Naive thymus-derived CD4-positive, alpha-beta T cell (primary cell): ENCODE data around the gene MC5R. TPM values are rescaled to one million over a fixed set of nuclear protein-coding genes. Genes with fewer than 3 reads are reported as not detected.

Experiments
- ATAC-seq: fragments of 150-1000 bp; cut with Tn5 transposase; 2 replicates; pipeline ENCODE4 v1.10.0; 2021; ENCODE audit warnings: mild to moderate bottlenecking, moderate library complexity
- CTCF ChIA-PET: fragments of 350-600 bp; sonication (Branson Sonifier 250); formaldehyde crosslinking; loops from one replicate; lab custom pipeline; 2021; ENCODE audit warnings: antibody characterized with exemption; lab: Charles Lee
- POLR2A ChIA-PET: fragments of 350-600 bp; sonication (Branson Sonifier 250); formaldehyde crosslinking; loops from one replicate; lab custom pipeline; 2021; ENCODE audit warnings: antibody characterized with exemption, inconsistent platforms; lab: Charles Lee
- DNase-seq, 9 donors: peaks; one replicate each; pipeline versions ENCODE4 v3.0.0 to v3.0.0-alpha.2; 2020 to 2022; ENCODE audit warnings: mixed read lengths in 1 of 9
- H3K27ac ChIP-seq: one replicate; pipeline ENCODE4 v1.7.0; 2013; ENCODE audit warnings: mild to moderate bottlenecking, low read depth, low read length, moderate library complexity
- H3K27me3 ChIP-seq, 2 donors: one replicate each; pipeline ENCODE4 v1.7.0; 2013; ENCODE audit warnings: low read length in 2 of 2, mild to moderate bottlenecking in 2 of 2, moderate library complexity in 2 of 2; ENCODE audit not compliant: control insufficient read depth in 2 of 2, insufficient read depth in 2 of 2
- H3K36me3 ChIP-seq, 3 experiments: 1 replicate in 2 of 3; 2 replicates in 1 of 3; pipeline ENCODE4 v1.7.0; 2013; ENCODE audit warnings: low read length in 3 of 3, mild to moderate bottlenecking in 3 of 3, moderate library complexity in 1 of 3; ENCODE audit not compliant: insufficient read depth in 3 of 3, control insufficient read depth in 2 of 3
- H3K4me1 ChIP-seq, 2 donors: one replicate each; pipeline ENCODE4 v1.7.0; 2013; ENCODE audit warnings: low read length in 2 of 2, mild to moderate bottlenecking in 2 of 2, moderate library complexity in 1 of 2; ENCODE audit not compliant: control insufficient read depth in 2 of 2, insufficient read depth in 2 of 2
- H3K4me3 ChIP-seq: 2 replicates; pipeline ENCODE4 v1.7.0; 2013; ENCODE audit warnings: mild to moderate bottlenecking, low read length
- H3K9me3 ChIP-seq, 3 experiments: 1 replicate in 2 of 3; 2 replicates in 1 of 3; pipeline ENCODE4 v1.7.0; 2013; ENCODE audit warnings: low read length in 3 of 3; ENCODE audit not compliant: control insufficient read depth in 2 of 3
- H3K27ac Mint-ChIP-seq, 9 donors: one replicate each; pipeline ENCODE4 v1.8.0; 2020 to 2022; ENCODE audit warnings: mixed read lengths in 9 of 9, mild to moderate bottlenecking in 8 of 9, moderate library complexity in 5 of 9, inconsistent platforms in 2 of 9
- H3K27me3 Mint-ChIP-seq, 5 donors: one replicate each; pipeline ENCODE4 v1.8.0; 2021 to 2022; ENCODE audit warnings: mixed read lengths in 5 of 5, mild to moderate bottlenecking in 1 of 5
- H3K36me3 Mint-ChIP-seq, 5 donors: one replicate each; pipeline ENCODE4 v1.8.0; 2020 to 2022; ENCODE audit warnings: mixed read lengths in 5 of 5, mild to moderate bottlenecking in 3 of 5, inconsistent platforms in 1 of 5
- H3K4me1 Mint-ChIP-seq, 7 donors: one replicate each; pipeline ENCODE4 v1.8.0; 2020 to 2022; ENCODE audit warnings: mixed read lengths in 7 of 7, mild to moderate bottlenecking in 3 of 7, inconsistent platforms in 1 of 7
- H3K4me3 Mint-ChIP-seq, 10 donors: one replicate each; pipeline ENCODE4 v1.8.0; 2020 to 2022; ENCODE audit warnings: mild to moderate bottlenecking in 10 of 10, mixed read lengths in 10 of 10, moderate library complexity in 6 of 10, inconsistent platforms in 2 of 10
- H3K9me3 Mint-ChIP-seq, 11 donors: one replicate each; pipeline ENCODE4 v1.8.0; 2020 to 2022; ENCODE audit warnings: mixed read lengths in 11 of 11, mild to moderate bottlenecking in 4 of 11, inconsistent platforms in 1 of 11, moderate library complexity in 1 of 11
- intact Hi-C, 2 donors: fragments of 100-400 bp; cut with micrococcal nuclease; formaldehyde crosslinking; loops; one replicate each; pipeline ENCODE4 v1.15.1; 2023
- polyA plus RNA-seq, 2 donors: library from polyadenylated mRNA; unstranded; fragments of 300-500 nt; fragmentation: Illumina TruSeq; gene quantifications; one replicate each; pipeline ENCODE4 v1.2.3, GENCODE V29; 2021
- total RNA-seq, 6 experiments: library from RNA in 5 of 6; stranded (reverse) in 5 of 6; gene quantifications; 1 replicate in 5 of 6; 2 replicates in 1 of 6; pipeline ENCODE4 v1.2.3 and lab custom pipeline; 2021 to 2026

MC5R gene
- total and polyA plus RNA-seq, 7 experiments from 2014 or later, result not detected

GRCh38 chr18:13871701-13872100 is 47.8 kb downstream of the MC5R start:
- H3K27me3 Mint-ChIP-seq, result peaks cover 40 to 58% (median 42%) of the 10 kb centered on the region in 5 donors
- Histone ChIP-seq H3K4me3 (no peak overlapping the region), H3K27me3 (peaks cover 0 to 4% of the 10 kb centered on the region in 2 donors), H3K27ac (no peak overlapping the region), H3K36me3 (no peaks in the 10 kb centered on the region), H3K9me3 (no peaks in the 10 kb centered on the region), H3K4me1 (no peaks in the 10 kb centered on the region)
- ATAC-seq, result no peak
- no peak overlapping the region for H3K27ac Mint-ChIP-seq
- H3K4me3 Mint-ChIP-seq, result no peak overlapping the region
- DNase-seq, result no peak
- peaks cover 0 to 7% (median 4%) of the 10 kb centered on the region in 7 donors for H3K4me1 Mint-ChIP-seq
- H3K9me3 Mint-ChIP-seq, result peaks cover 0 to 5% (median 0%) of the 10 kb centered on the region in 11 donors
- H3K36me3 Mint-ChIP-seq, result no peaks in the 10 kb centered on the region
- intact Hi-C loops, result no loop called here
- POLR2A ChIA-PET, result no interaction called here
- CTCF ChIA-PET, result no interaction called here

GRCh38 chr18:13872373-13872772 is 48.4 kb downstream of the MC5R start:
- peaks cover 0 to 5% (median 0%) of the 10 kb centered on the region in 11 donors for H3K9me3 Mint-ChIP-seq
- H3K4me1 Mint-ChIP-seq, result peaks cover 0 to 7% (median 4%) of the 10 kb centered on the region in 7 donors
- ChIA-PET CTCF (no interaction called here), POLR2A (no interaction called here)
- DNase-seq (no peak), ATAC-seq (no peak)
- Histone ChIP-seq H3K9me3 (no peaks in the 10 kb centered on the region), H3K27me3 (peaks cover 0 to 4% of the 10 kb centered on the region in 2 donors), H3K27ac (no peak overlapping the region), H3K4me1 (no peaks in the 10 kb centered on the region), H3K4me3 (no peak overlapping the region), H3K36me3 (no peaks in the 10 kb centered on the region)
- no peak overlapping the region for H3K4me3 Mint-ChIP-seq
- H3K27me3 Mint-ChIP-seq, result peaks cover 33 to 52% (median 35%) of the 10 kb centered on the region in 5 donors
- no peaks in the 10 kb centered on the region for H3K36me3 Mint-ChIP-seq
- no peak overlapping the region for H3K27ac Mint-ChIP-seq
- intact Hi-C loops, result no loop called here

GRCh38 chr18:13872932-13873331 is 49.0 kb downstream of the MC5R start:
- no peak overlapping the region for H3K27ac Mint-ChIP-seq
- Histone ChIP-seq H3K9me3 (no peaks in the 10 kb centered on the region), H3K4me1 (no peaks in the 10 kb centered on the region), H3K27ac (no peak overlapping the region), H3K36me3 (no peaks in the 10 kb centered on the region), H3K27me3 (peaks cover 0 to 4% of the 10 kb centered on the region in 2 donors), H3K4me3 (no peak overlapping the region)
- peaks cover 28 to 46% (median 30%) of the 10 kb centered on the region in 5 donors for H3K27me3 Mint-ChIP-seq
- ATAC-seq, result no peak
- POLR2A ChIA-PET, result no interaction called here
- CTCF ChIA-PET, result no interaction called here
- DNase-seq, result no peak
- H3K4me3 Mint-ChIP-seq, result no peak overlapping the region
- peaks cover 0 to 3% (median 0%) of the 10 kb centered on the region in 11 donors for H3K9me3 Mint-ChIP-seq
- intact Hi-C loops, result no loop called here
- H3K36me3 Mint-ChIP-seq, result no peaks in the 10 kb centered on the region
- H3K4me1 Mint-ChIP-seq, result peaks cover 0 to 7% (median 4%) of the 10 kb centered on the region in 7 donors

- DNase-seq, result no peak
- Mint-ChIP-seq H3K36me3 (no peaks in the 10 kb centered on the region), H3K9me3 (peaks cover 0 to 2% (median 0%) of the 10 kb centered on the region in 11 donors), H3K27ac (no peak overlapping the region), H3K27me3 (peaks cover 14 to 34% (median 19%) of the 10 kb centered on the region in 5 donors), H3K4me1 (peaks cover 0 to under 1% (median 0%) of the 10 kb centered on the region in 7 donors), H3K4me3 (no peak overlapping the region)
- CTCF ChIA-PET, result no interaction called here
- Histone ChIP-seq H3K27me3 (peaks cover 0 to 4% of the 10 kb centered on the region in 2 donors), H3K36me3 (no peaks in the 10 kb centered on the region), H3K4me1 (no peaks in the 10 kb centered on the region), H3K9me3 (no peaks in the 10 kb centered on the region), H3K27ac (no peak overlapping the region), H3K4me3 (no peak overlapping the region)
- POLR2A ChIA-PET, result no interaction called here
- intact Hi-C loops, result no loop called here
- ATAC-seq, result no peak
These were observed 50.6 kb downstream of the MC5R start for GRCh38 chr18:13874558-13874957.

Other genes starting within 250 kb of the MC5R start
- gene FAM210A, start 97.6 kb upstream of the MC5R start, total RNA-seq, result 10 to 100 TPM in 1 of 5 experiments, 1 to 10 TPM in 4; 5.9 to 31.5 (median 8.1) TPM
- gene FAM210A, start 97.6 kb upstream of the MC5R start, polyA plus RNA-seq, result 10 to 100 TPM in 1 of 2 donors, 1 to 10 TPM in 1; 8.6 to 17.9 TPM
- 100 to 1,000 TPM in 1 of 5 experiments, 10 to 100 TPM in 4; 47.0 to 101 (median 53.7) TPM for gene RNMT, start 97.5 kb upstream of the MC5R start, total RNA-seq
- gene RNMT, start 97.5 kb upstream of the MC5R start, polyA plus RNA-seq, result 10 to 100 TPM; 35.1 to 81.3 TPM
- not detected for gene MC2R, start 91.4 kb downstream of the MC5R start, total RNA-seq
- gene MC2R, start 91.4 kb downstream of the MC5R start, polyA plus RNA-seq, result not detected